HG02798 (cell line): ENCODE data around the gene NLK.

ENCODE experiments used
- ATAC-seq: cut with Tn5 transposase; IDR thresholded peaks from one replicate; pipeline ENCODE4 v1.9.1; 2021; ENCODE audit warnings: mild to moderate bottlenecking; ENCODE audit not compliant: unreplicated experiment, poor library complexity

Gene NLK

GRCh38 chr17:28244446-28244845 lies 202.0 kb downstream of the NLK start:
- no peak for ATAC-seq
